ENCODE results near the gene HIVEP3. TPM values are rescaled to one million over a fixed set of nuclear protein-coding genes. Genes with fewer than 3 reads are reported as not detected.
"Not testable (repeated sequence)": the region's sequence is repeated elsewhere in the genome, so short reads cannot be mapped to it uniquely, and the experiment has no call there.

HIVEP3 gene
- total RNA-seq, 4 donors from 2014 or later = 3.2 to 11.0 (median 4.2) TPM

- DNase-seq = no peak
- TF ChIP-seq CTCF (IDR thresholded peaks at IDR 0.05) (no peak), POLR2A (IDR thresholded peaks at IDR 0.05) (no peak)
- H3K36me3 ChIP-seq = no peaks in the 10 kb centered on the region
- no peaks in the 10 kb centered on the region for H3K27me3 ChIP-seq
- no peaks in the 10 kb centered on the region for H3K4me1 ChIP-seq
- H3K9me3 ChIP-seq = no peaks in the 10 kb centered on the region
- intact Hi-C loops (cut with DNase I) = no loop called here
- H3K4me3 ChIP-seq = no peak overlapping the region
- WGBS, 2 donors = 89 to 93% methylated on average over 1 of the region's 1 CpG
- H3K27ac ChIP-seq = no peak overlapping the region
Measured at GRCh38 chr1:41933106-41933505, 14.4 kb upstream of the HIVEP3 start.

DNA sequence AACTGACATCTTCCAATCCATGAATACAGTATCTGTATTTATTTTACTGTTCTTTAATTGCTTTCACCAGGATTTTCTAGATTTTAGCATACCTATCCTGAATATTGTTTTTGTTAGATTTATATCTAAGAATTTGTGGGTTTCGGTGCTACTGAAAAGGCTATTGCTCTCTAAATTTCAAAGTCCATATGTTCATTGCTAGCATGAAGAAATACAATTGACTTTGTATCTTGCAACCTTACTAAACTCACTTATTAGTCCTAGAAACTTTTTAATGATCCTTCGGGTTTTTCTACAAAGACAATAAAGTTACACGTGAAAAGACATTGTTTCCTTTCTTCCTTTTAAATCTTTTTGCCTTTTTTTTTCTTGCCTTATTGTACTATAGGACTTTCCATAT is 12.9 kb upstream of the HIVEP3 start:
- TF ChIP-seq POLR2A (IDR thresholded peaks at IDR 0.05) (no peak), CTCF (IDR thresholded peaks at IDR 0.05) (no peak)
- intact Hi-C loops (cut with DNase I) = no loop called here
- Histone ChIP-seq H3K4me1 (no peaks in the 10 kb centered on the region), H3K27me3 (no peaks in the 10 kb centered on the region), H3K4me3 (no peak overlapping the region), H3K36me3 (no peaks in the 10 kb centered on the region), H3K27ac (no peak overlapping the region), H3K9me3 (no peaks in the 10 kb centered on the region)
- DNase-seq = no peak
- 74 to 77% methylated on average over 3 of the region's 3 CpGs for WGBS, 2 donors

DNA sequence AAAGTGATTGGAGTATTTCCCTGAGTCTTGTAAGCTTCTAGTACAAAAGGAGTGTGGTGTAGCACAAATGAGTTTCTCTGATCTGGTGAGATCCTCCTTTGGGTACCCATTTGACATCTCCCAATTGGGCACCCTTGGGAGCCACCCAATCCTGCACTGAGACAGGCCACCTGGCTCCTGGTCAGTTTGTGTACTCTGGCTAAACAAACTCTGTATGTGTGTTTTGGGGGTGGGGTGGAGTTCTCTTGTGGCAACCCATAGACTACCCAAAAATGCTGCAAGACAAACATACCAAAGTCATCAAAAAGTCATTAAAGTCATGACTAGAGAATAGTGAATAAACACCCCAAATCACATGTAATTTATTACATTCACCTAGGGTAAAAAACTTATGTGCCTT is 8.4 kb upstream of the HIVEP3 start:
- H3K27me3 ChIP-seq = no peaks in the 10 kb centered on the region
- no peak overlapping the region for H3K4me3 ChIP-seq
- H3K4me1 ChIP-seq = no peaks in the 10 kb centered on the region
- intact Hi-C loops (cut with DNase I) = no loop called here
- TF ChIP-seq POLR2A (IDR thresholded peaks at IDR 0.05) (no peak), CTCF (IDR thresholded peaks at IDR 0.05) (no peak)
- no peak overlapping the region for H3K27ac ChIP-seq
- no peaks in the 10 kb centered on the region for H3K9me3 ChIP-seq
- H3K36me3 ChIP-seq = no peaks in the 10 kb centered on the region
- no peak for DNase-seq

DNA sequence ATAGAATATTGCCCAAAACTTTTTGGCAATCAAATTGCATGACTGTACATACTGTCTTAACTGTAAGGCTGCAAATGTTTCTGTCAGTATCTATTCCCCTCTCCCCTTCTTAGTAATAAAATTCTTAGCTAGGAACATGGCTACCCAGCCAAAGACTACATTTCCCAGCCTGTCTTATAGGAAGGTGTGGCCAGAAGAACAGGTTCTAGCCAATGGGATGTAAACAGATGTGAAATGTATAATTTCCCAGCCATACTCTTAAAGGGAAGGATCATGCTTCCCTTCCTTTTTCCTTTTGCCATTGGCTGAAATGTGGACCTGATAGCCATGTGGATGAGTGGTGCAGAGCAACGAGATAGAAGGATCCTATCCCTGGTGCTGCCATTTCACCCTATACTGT is 7.0 kb upstream of the HIVEP3 start:
- Histone ChIP-seq H3K4me1 (no peaks in the 10 kb centered on the region), H3K9me3 (no peaks in the 10 kb centered on the region), H3K27me3 (no peaks in the 10 kb centered on the region), H3K4me3 (no peak overlapping the region), H3K36me3 (no peaks in the 10 kb centered on the region), H3K27ac (no peak overlapping the region)
- intact Hi-C loops (cut with DNase I) = no loop called here
- no peak for DNase-seq
- 20 to 41% methylated on average over 1 of the region's 1 CpG for WGBS, 2 donors
- no peak for TF ChIP-seq POLR2A (IDR thresholded peaks at IDR 0.05)
- TF ChIP-seq CTCF (IDR thresholded peaks at IDR 0.05) = no peak

DNA sequence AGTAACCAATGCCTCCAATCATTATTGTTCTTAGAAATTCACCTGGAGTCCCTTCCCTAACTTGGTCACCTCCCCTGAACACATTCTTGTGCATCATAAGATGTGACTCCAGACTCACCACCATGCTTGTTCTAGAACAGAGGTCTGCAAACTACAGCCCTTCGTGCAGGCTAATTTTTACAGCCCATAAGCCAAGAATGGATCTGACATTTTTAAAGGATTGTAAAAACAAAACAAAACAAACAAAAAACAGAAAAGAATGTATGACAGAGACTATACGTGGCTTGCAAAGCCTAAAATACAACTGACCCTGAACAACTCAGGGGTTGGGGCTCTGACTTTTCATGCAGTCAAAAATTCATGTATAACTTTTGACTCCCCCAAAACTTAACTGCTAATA is 6.2 kb upstream of the HIVEP3 start:
- H3K9me3 ChIP-seq = no peaks in the 10 kb centered on the region
- H3K27me3 ChIP-seq = no peaks in the 10 kb centered on the region
- DNase-seq = no peak
- TF ChIP-seq POLR2A (IDR thresholded peaks at IDR 0.05) (no peak), CTCF (IDR thresholded peaks at IDR 0.05) (no peak)
- intact Hi-C loops (cut with DNase I) = no loop called here
- peaks cover 0 to 5% (median 0%) of the 10 kb centered on the region in 3 donors for H3K4me1 ChIP-seq
- no peak overlapping the region for H3K27ac ChIP-seq
- 35 to 49% methylated on average over 2 of the region's 2 CpGs for WGBS, 2 donors
- H3K4me3 ChIP-seq = no peak overlapping the region
- no peaks in the 10 kb centered on the region for H3K36me3 ChIP-seq

- DNase-seq; H3K27me3 ChIP-seq; H3K9me3 ChIP-seq; H3K27ac ChIP-seq; H3K36me3 ChIP-seq; H3K4me3 ChIP-seq; intact Hi-C loops (cut with DNase I): not testable (repeated sequence)
- H3K4me1 ChIP-seq = peaks cover 0 to 42% (median 13%) of the 10 kb centered on the region in 3 donors
- WGBS, 2 donors = 91 to 100% methylated on average over 1 to 2 of the region's 2 CpGs
Measured at GRCh38 chr1:41921271-41921670, 2.5 kb upstream of the HIVEP3 start.

Measured in esophagus squamous epithelium (tissue), 5 donors.